Measurements from ENCODE around the gene TGFB2.
A peak's percentile ranks its signal among the peaks of the same experiment; 100 is the strongest.

TGFB2 gene

DNA sequence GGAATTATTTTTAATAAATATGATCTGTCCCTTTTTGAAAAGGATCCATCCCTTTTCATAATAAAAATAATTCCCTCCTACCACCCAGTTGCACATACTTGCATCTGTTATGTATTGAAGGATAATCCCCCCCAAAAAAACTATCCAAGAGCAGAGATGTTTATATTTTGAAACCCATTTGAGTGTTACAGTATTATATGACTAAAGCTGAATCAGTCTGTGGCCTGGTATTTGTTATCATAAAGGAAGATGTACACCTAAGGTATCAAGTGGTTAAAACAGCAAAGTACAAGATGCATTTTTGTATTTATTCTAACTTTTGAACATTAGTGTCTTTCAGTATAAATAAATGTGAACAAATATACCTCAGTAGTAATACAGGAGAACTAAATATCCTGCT, 12.7 kb upstream of the TGFB2 start:
- H3K79me2 ChIP-seq (ENCODE audit: low read length): no peaks in the 10 kb centered on the region
- no peak overlapping the region for H3K9ac ChIP-seq (ENCODE audit: low read length)
- TF ChIP-seq, protein P1, sequence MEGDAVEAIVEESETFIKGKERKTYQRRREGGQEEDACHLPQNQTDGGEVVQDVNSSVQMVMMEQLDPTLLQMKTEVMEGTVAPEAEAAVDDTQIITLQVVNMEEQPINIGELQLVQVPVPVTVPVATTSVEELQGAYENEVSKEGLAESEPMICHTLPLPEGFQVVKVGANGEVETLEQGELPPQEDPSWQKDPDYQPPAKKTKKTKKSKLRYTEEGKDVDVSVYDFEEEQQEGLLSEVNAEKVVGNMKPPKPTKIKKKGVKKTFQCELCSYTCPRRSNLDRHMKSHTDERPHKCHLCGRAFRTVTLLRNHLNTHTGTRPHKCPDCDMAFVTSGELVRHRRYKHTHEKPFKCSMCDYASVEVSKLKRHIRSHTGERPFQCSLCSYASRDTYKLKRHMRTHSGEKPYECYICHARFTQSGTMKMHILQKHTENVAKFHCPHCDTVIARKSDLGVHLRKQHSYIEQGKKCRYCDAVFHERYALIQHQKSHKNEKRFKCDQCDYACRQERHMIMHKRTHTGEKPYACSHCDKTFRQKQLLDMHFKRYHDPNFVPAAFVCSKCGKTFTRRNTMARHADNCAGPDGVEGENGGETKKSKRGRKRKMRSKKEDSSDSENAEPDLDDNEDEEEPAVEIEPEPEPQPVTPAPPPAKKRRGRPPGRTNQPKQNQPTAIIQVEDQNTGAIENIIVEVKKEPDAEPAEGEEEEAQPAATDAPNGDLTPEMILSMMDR (IDR thresholded peaks at IDR 0.05; ENCODE audit: low read depth, low read length): no peak
- no peak for TF ChIP-seq EZH2phosphoT487 (IDR thresholded peaks at IDR 0.05; ENCODE audit: low read depth)
- no peaks in the 10 kb centered on the region for H3K27me3 ChIP-seq (ENCODE audit: low read depth, low read length)
- H3K4me1 ChIP-seq (ENCODE audit: low read length): no peaks in the 10 kb centered on the region
- H3K9me3 ChIP-seq (ENCODE audit: insufficient read depth, low read length): no peaks in the 10 kb centered on the region
- no peak overlapping the region for H2AFZ ChIP-seq (ENCODE audit: low read depth, low read length)
- no peak overlapping the region for H3K4me3 ChIP-seq (ENCODE audit: low read length)
- H3K4me2 ChIP-seq (ENCODE audit: low read length): no peak overlapping the region
- no peak overlapping the region for H3K27ac ChIP-seq (ENCODE audit: low read length)
- no peaks in the 10 kb centered on the region for H4K20me1 ChIP-seq (ENCODE audit: insufficient read depth, low read length)
- peaks cover 4% of the 10 kb centered on the region for H3K36me3 ChIP-seq (replicated peaks; ENCODE audit: low read depth, low read length)

DNA sequence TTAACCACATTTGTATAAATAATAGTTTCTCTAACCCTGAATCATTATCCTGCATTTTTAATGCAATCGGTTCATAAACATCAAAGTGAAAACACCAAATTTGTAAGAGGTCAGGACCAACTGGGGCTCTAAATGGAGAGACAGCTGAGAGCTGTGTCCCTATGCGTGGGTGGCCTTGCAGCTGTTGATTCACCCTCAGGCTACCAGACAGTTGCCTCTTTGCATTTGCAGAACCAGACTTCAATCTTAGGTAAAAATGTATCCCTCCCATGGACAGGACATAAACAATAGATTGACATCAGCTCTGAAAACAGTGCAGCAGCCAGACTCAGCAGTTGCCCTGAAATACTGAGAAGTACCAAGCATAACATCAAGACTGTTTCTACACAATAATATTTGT, 8.8 kb upstream of the TGFB2 start:
- Histone ChIP-seq H3K4me1 (ENCODE audit: low read length) (no peaks in the 10 kb centered on the region), H3K79me2 (ENCODE audit: low read length) (no peaks in the 10 kb centered on the region), H3K27ac (ENCODE audit: low read length) (no peak overlapping the region), H3K9ac (ENCODE audit: low read length) (no peak overlapping the region), H2AFZ (ENCODE audit: low read depth, low read length) (no peak overlapping the region), H4K20me1 (ENCODE audit: insufficient read depth, low read length) (no peaks in the 10 kb centered on the region), H3K4me2 (ENCODE audit: low read length) (no peak overlapping the region), H3K9me3 (ENCODE audit: insufficient read depth, low read length) (no peaks in the 10 kb centered on the region), H3K36me3 (replicated peaks; ENCODE audit: low read depth, low read length) (peaks cover 5% of the 10 kb centered on the region), H3K4me3 (ENCODE audit: low read length) (no peak overlapping the region), H3K27me3 (ENCODE audit: low read depth, low read length) (no peaks in the 10 kb centered on the region)
- TF ChIP-seq EZH2phosphoT487 (IDR thresholded peaks at IDR 0.05; ENCODE audit: low read depth): no peak
- TF ChIP-seq, protein P1 (IDR thresholded peaks at IDR 0.05; ENCODE audit: low read depth, low read length): no peak

DNA sequence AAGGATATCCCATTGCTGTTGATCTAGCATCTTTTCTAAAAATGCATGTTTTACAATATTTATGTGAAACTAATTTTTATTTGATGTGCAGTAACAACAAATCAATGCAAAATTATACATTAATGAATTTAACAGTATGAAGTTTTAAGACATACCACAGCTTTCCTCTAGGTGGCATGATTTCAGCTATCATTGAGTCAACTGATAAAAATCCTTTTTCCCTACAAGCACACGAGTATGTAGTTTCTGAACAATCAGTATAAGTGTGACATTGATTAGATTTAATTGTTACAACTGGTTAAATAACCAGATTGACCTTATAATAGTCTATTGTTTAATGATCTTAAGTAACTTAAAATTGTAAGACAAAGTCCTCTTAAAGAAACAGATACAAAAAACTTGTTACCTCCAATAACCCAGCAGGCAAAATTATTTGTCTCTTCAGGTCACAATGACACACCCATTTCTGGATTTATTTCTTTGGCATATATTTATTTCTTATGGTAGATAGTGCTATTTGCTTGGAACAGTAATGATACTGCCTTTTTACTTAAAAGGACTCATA, 5.8 kb upstream of the TGFB2 start:
- H2AFZ ChIP-seq (ENCODE audit: low read depth, low read length): no peak overlapping the region
- peaks cover 11% of the 10 kb centered on the region for H3K36me3 ChIP-seq (replicated peaks; ENCODE audit: low read depth, low read length)
- no peak overlapping the region for H3K9ac ChIP-seq (ENCODE audit: low read length)
- H3K4me3 ChIP-seq (ENCODE audit: low read length): no peak overlapping the region
- H3K9me3 ChIP-seq (ENCODE audit: insufficient read depth, low read length): no peaks in the 10 kb centered on the region
- no peaks in the 10 kb centered on the region for H3K4me1 ChIP-seq (ENCODE audit: low read length)
- no peaks in the 10 kb centered on the region for H4K20me1 ChIP-seq (ENCODE audit: insufficient read depth, low read length)
- no peak for TF ChIP-seq EZH2phosphoT487 (IDR thresholded peaks at IDR 0.05; ENCODE audit: low read depth)
- TF ChIP-seq, protein P1 (IDR thresholded peaks at IDR 0.05; ENCODE audit: low read depth, low read length): peak; percentile 86
- H3K4me2 ChIP-seq (ENCODE audit: low read length): no peak overlapping the region
- no peaks in the 10 kb centered on the region for H3K79me2 ChIP-seq (ENCODE audit: low read length)
- H3K27me3 ChIP-seq (ENCODE audit: low read depth, low read length): no peaks in the 10 kb centered on the region
- no peak overlapping the region for H3K27ac ChIP-seq (ENCODE audit: low read length)

DNA sequence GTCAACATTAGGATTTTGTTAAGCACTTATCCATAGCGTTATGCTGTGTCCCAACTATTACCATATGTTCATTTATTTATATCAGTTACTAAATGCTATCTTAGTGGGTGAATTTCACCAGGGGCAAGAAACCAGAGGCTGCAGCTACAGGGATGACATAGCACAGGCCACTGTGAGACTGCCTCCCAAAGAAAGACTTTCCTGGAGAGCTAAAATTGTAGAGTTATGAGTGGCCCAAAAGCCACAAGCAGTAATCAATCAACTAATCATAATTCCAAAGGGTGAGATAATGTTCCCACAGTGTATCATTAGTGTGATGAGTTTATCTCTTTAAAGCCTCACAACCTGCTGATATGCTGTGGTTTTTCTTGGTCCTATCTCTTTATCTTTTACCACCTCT, 3.8 kb upstream of the TGFB2 start:
- H3K4me1 ChIP-seq (ENCODE audit: low read length): no peaks in the 10 kb centered on the region
- H3K27ac ChIP-seq (ENCODE audit: low read length): no peak overlapping the region
- no peaks in the 10 kb centered on the region for H3K79me2 ChIP-seq (ENCODE audit: low read length)
- no peak overlapping the region for H3K9ac ChIP-seq (ENCODE audit: low read length)
- H3K36me3 ChIP-seq (replicated peaks; ENCODE audit: low read depth, low read length): peaks cover 15% of the 10 kb centered on the region
- H4K20me1 ChIP-seq (ENCODE audit: insufficient read depth, low read length): no peaks in the 10 kb centered on the region
- H2AFZ ChIP-seq (ENCODE audit: low read depth, low read length): no peak overlapping the region
- TF ChIP-seq, protein P1 (IDR thresholded peaks at IDR 0.05; ENCODE audit: low read depth, low read length): no peak
- peaks cover 2% of the 10 kb centered on the region for H3K27me3 ChIP-seq (ENCODE audit: low read depth, low read length)
- H3K4me3 ChIP-seq (ENCODE audit: low read length): no peak overlapping the region
- no peaks in the 10 kb centered on the region for H3K9me3 ChIP-seq (ENCODE audit: insufficient read depth, low read length)
- H3K4me2 ChIP-seq (ENCODE audit: low read length): no peak overlapping the region
